Kidney epithelial cell (primary cell): ENCODE data around the gene IRAK1. TPM values are rescaled to one million over a fixed set of nuclear protein-coding genes. Genes with fewer than 3 reads are reported as not detected.
"Not testable (repeated sequence)": the region's sequence is repeated elsewhere in the genome, so short reads cannot be mapped to it uniquely, and the experiment has no call there.

Source experiments
- DNase-seq: peaks from one replicate; pipeline ENCODE4 v3.0.0-alpha.2; 2010; ENCODE audit warnings: low read depth
- H3K27me3 ChIP-seq: 2 replicates; pipeline ENCODE4 v1.6.0; 2011; ENCODE audit warnings: low read length; ENCODE audit not compliant: control insufficient read depth, insufficient read depth
- H3K36me3 ChIP-seq: 2 replicates; pipeline ENCODE4 v1.5.1; 2011; ENCODE audit warnings: low read length; ENCODE audit not compliant: control insufficient read depth, insufficient read depth
- H3K4me3 ChIP-seq: 2 replicates; pipeline ENCODE4 v1.5.1; 2011; ENCODE audit warnings: low read depth, mild to moderate bottlenecking, control low read depth, low read length
- total RNA-seq: library from RNA; depleted of rRNA; stranded (reverse); fragments of >200 nt; gene quantifications from 2 replicates; pipeline ENCODE4 v1.2.3, GENCODE V29; 2015
- TF ChIP-seq, protein P1 (sequence below): IDR thresholded peaks from 2 replicates; pipeline ENCODE4 v1.5.1; 2011; ENCODE audit warnings: mild to moderate bottlenecking, moderate library complexity, low read length, control low read depth, inconsistent platforms; ENCODE audit not compliant: insufficient read depth, poor library complexity, severe bottlenecking

Gene IRAK1
- total RNA-seq, 1 donor from 2014 or later, result 193 TPM

DNA sequence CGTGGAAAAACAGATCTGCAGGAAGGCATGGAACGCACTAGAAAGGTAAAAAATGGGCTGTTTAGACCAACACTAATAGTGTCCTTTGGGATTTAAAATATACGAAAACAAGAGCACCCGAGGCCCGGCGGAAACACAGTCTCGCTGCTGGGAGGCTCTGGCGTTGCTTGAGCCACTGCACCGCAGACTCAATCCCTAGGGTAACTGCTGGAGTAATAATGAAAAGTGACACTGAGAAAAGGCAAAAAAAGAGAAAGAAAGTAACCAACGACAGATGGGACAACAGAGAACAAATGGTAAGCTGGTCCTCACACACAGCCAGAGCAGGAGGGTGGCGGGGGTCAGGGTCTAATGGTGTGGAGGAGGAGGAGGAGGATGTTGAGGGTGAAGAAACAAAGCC, 15.4 kb downstream of the IRAK1 start:
- no peak overlapping the region for H3K4me3 ChIP-seq
- H3K27me3 ChIP-seq, result no peaks in the 10 kb centered on the region
- no peak for DNase-seq

DNA sequence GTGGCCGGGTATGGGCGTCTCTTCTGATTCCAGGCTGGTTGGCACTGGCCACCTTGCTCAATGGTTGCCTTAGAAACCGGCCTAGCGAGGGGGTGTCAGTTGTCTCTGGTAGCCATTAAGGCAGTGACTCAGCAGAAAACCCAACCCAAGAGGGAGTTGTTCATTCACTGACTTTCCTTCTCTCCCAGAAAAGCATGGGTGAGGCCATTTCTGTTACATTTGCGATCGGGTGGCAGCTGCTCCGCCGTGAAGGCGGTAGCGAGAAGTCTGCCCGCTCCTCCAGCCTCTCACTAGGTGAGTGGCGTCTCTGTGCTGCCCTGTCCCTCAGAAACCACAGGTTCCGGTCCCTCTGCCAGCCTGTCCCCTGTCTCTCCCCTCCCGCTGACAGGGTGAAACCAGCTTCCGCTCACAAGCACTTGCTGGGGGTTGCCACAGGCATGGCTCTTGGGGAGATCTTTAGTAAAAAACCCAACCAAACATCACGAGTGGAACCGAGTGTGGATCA, 17.4 kb downstream of the IRAK1 start:
- TF ChIP-seq, protein P1, sequence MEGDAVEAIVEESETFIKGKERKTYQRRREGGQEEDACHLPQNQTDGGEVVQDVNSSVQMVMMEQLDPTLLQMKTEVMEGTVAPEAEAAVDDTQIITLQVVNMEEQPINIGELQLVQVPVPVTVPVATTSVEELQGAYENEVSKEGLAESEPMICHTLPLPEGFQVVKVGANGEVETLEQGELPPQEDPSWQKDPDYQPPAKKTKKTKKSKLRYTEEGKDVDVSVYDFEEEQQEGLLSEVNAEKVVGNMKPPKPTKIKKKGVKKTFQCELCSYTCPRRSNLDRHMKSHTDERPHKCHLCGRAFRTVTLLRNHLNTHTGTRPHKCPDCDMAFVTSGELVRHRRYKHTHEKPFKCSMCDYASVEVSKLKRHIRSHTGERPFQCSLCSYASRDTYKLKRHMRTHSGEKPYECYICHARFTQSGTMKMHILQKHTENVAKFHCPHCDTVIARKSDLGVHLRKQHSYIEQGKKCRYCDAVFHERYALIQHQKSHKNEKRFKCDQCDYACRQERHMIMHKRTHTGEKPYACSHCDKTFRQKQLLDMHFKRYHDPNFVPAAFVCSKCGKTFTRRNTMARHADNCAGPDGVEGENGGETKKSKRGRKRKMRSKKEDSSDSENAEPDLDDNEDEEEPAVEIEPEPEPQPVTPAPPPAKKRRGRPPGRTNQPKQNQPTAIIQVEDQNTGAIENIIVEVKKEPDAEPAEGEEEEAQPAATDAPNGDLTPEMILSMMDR, result no peak
- no peaks in the 10 kb centered on the region for H3K36me3 ChIP-seq
- H3K27me3 ChIP-seq, result no peaks in the 10 kb centered on the region
- H3K4me3 ChIP-seq, result no peak overlapping the region
- peak; percentile 55 for DNase-seq

More for the DNA sequence above, 15.4 kb downstream of the IRAK1 start:
- TF ChIP-seq, protein P1, result no peak
- H3K36me3 ChIP-seq, result no peaks in the 10 kb centered on the region

DNA sequence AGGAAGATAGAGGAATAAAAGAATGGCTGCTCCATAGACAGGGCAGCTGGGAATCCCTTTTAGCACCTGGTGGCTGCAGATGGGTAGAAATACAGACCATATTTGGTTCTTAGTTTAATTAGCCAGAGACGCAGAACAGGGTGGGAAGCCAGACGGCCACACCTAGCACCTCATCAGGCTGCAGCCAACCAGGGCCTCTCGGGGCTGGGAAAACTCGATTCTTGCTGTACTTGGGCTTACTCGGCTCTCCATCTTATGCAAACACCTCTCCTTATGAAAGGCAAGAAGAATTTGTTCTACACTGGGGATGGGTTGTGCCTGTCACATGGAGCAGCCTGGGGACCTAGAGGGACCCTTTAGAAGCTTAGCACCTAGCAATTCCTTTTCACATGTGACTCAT, 19.7 kb downstream of the IRAK1 start:
- Histone ChIP-seq H3K36me3 (no peaks in the 10 kb centered on the region), H3K27me3 (no peaks in the 10 kb centered on the region), H3K4me3 (no peak overlapping the region)
- no peak for DNase-seq
- TF ChIP-seq, protein P1, result no peak

DNA sequence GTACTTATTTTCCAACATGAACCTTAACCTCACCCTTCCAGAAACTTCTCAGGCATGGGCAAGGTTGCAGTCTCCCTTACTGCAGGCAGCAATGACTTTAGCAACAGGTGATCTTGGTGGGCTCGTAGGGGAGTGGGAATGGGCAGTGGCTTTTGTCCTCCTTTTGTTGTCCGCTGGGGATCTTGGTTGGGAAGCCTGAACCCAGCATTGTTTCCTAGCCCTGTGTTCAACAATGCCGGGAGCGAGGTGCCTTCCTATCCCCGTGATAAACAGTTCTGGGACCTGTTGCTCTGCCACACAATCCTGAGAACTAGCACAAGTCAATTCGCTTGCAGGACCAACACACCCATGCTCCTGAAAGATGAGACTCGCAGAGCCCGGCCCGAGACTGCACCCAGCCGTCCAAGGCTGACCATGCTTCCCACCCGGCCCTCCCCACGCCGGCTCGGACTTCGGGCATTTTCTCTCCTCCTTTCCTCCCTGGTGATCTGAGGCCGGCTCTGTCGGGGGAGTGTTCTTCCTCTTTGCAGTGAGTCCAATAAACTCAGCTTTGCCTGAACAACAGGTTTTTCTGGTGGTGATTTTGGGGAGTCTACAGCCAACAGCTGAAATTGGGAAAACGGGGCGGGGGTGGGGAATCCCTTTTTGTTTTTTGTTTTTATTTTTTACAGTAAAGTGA, 20.2 kb downstream of the IRAK1 start:
- DNase-seq, result no peak
- H3K27me3 ChIP-seq, result no peaks in the 10 kb centered on the region
- H3K4me3 ChIP-seq, result no peak overlapping the region
- no peaks in the 10 kb centered on the region for H3K36me3 ChIP-seq
- TF ChIP-seq, protein P1, result no peak

DNA sequence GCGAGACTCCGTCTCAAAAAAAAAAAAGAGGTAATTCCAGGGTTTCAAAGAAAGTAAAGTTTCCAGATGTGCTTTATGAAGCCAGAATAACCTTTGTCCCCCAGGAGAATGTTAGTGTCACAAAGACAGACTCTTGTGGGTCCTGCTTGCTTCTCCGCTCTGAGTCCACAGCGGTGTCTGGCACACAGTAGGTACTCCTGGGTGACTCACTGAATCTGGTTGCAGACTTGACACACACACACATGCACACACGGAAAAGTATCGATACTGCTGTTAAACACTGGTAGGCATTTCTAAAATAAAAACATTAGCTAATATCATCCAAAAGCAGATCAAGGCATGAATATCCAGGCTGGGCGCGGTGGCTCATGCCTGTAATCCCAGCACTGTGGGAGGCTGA, 24.2 kb downstream of the IRAK1 start:
- Histone ChIP-seq H3K36me3 (no peaks in the 10 kb centered on the region), H3K4me3 (no peak overlapping the region), H3K27me3 (no peaks in the 10 kb centered on the region)
- DNase-seq, result no peak
- TF ChIP-seq, protein P1, result no peak

DNA sequence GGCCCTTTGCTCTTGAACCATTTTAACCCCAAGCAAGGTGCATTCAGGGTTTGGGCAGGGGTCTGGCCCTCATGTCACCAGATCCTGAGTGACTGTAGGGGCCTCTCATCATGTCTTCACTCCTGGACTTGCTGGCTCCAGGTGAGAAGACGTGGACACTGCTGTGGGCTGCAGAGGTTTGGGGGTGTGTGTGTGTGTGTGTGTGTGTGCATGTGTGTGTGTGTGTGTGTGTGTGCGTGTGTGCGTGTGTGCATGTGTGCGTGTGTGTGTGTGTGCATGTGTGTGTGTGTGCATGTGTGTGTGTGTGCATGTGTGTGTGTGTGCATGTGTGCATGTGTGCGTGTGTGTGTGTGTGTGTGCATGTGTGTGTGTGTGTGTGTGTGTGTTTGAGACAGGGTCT, 25.3 kb downstream of the IRAK1 start:
- DNase-seq, H3K4me3 ChIP-seq, H3K36me3 ChIP-seq, H3K27me3 ChIP-seq: not testable (repeated sequence)
